Activated naive CD4-positive, alpha-beta T cell treated with anti-CD3 and anti-CD28 coated beads for 36 hours (primary cell): ENCODE measurements around the gene FOXI3. TPM values are rescaled to one million over a fixed set of nuclear protein-coding genes. Genes with fewer than 3 reads are reported as not detected.

Experiments
- CTCF ChIA-PET: fragments of 350-600 bp; sonication (Branson Sonifier 250); formaldehyde crosslinking; loops from one replicate; lab custom pipeline; 2021; ENCODE audit warnings: antibody characterized with exemption; lab: Charles Lee
- DNase-seq: peaks from one replicate; pipeline ENCODE4 v3.0.0-alpha.2; 2020
- H3K27ac Mint-ChIP-seq: one replicate; pipeline ENCODE4 v1.8.0; 2021; ENCODE audit warnings: mild to moderate bottlenecking, mixed read lengths
- H3K27me3 Mint-ChIP-seq: one replicate; pipeline ENCODE4 v1.8.0; 2021; ENCODE audit warnings: low read depth, mixed read lengths
- H3K36me3 Mint-ChIP-seq: one replicate; pipeline ENCODE4 v1.8.0; 2021; ENCODE audit warnings: low read depth, mixed read lengths
- H3K4me1 Mint-ChIP-seq: one replicate; pipeline ENCODE4 v1.8.0; 2021; ENCODE audit warnings: low read depth, mixed read lengths
- H3K4me3 Mint-ChIP-seq: one replicate; pipeline ENCODE4 v1.8.0; 2021; ENCODE audit warnings: mild to moderate bottlenecking, moderate library complexity, mixed read lengths
- H3K9me3 Mint-ChIP-seq: one replicate; pipeline ENCODE4 v1.8.0; 2021; ENCODE audit warnings: mixed read lengths
- intact Hi-C: fragments of 100-400 bp; cut with micrococcal nuclease; formaldehyde crosslinking; loops from one replicate; pipeline ENCODE4 v1.15.1; 2023
- total RNA-seq, 2 experiments: library from RNA; stranded (reverse); gene quantifications; one replicate each; pipeline ENCODE4 v1.2.3, GENCODE V29; 2021

Gene FOXI3
- total RNA-seq: not detected

- H3K27ac Mint-ChIP-seq: no peak within 1 kb of the TSS
- H3K4me1 Mint-ChIP-seq: peaks cover 5% of the 10 kb centered on the region
- H3K36me3 Mint-ChIP-seq: no peaks in the 10 kb centered on the region
- CTCF ChIA-PET: no interaction called here
- peak within 1 kb of the TSS; percentile 70 for H3K4me3 Mint-ChIP-seq
- DNase-seq: no peak
- intact Hi-C loops: loop anchor here (2.0 kb wide), 1 partner anchor 396 kb away; no protein-coding TSS in a partner anchor
- peaks cover 58% of the 10 kb centered on the region for H3K27me3 Mint-ChIP-seq
- no peaks in the 10 kb centered on the region for H3K9me3 Mint-ChIP-seq
These were observed at the start of gene FOXI3 for GRCh38 chr2:88452565-88452905. TSS of gene FOXI3 (minus strand) at chr2:88452693. CDS start at chr2:88452535, 158 bp downstream.

- Mint-ChIP-seq H3K36me3 (no peaks in the 10 kb centered on the region), H3K27ac (peak overlapping the region; percentile 12), H3K27me3 (peaks cover 10% of the 10 kb centered on the region), H3K4me1 (no peaks in the 10 kb centered on the region), H3K4me3 (no peak overlapping the region), H3K9me3 (peaks cover 8% of the 10 kb centered on the region)
- CTCF ChIA-PET: no interaction called here
- intact Hi-C loops: no loop called here
- no peak for DNase-seq
These were observed 48.2 kb upstream of the FOXI3 start for GRCh38 chr2:88500691-88501090.

- H3K9me3 Mint-ChIP-seq: peaks cover 8% of the 10 kb centered on the region
- H3K4me1 Mint-ChIP-seq: no peaks in the 10 kb centered on the region
- no peak overlapping the region for H3K27ac Mint-ChIP-seq
- H3K36me3 Mint-ChIP-seq: no peaks in the 10 kb centered on the region
- CTCF ChIA-PET: interaction anchor here (0.6 kb wide), 1 partner anchor 9 kb away, joined by 3 read pairs; no protein-coding TSS in a partner anchor
- peaks cover 13% of the 10 kb centered on the region for H3K27me3 Mint-ChIP-seq
- no peak overlapping the region for H3K4me3 Mint-ChIP-seq
- intact Hi-C loops: no loop called here
- no peak for DNase-seq
These were observed 46.7 kb upstream of the FOXI3 start for GRCh38 chr2:88499204-88499603.

GRCh38 chr2:88493481-88493880 is 41.0 kb upstream of the FOXI3 start:
- H3K27ac Mint-ChIP-seq: no peak overlapping the region
- intact Hi-C loops: no loop called here
- H3K4me3 Mint-ChIP-seq: no peak overlapping the region
- no peak for DNase-seq
- H3K27me3 Mint-ChIP-seq: peaks cover 4% of the 10 kb centered on the region
- CTCF ChIA-PET: no interaction called here
- H3K9me3 Mint-ChIP-seq: no peaks in the 10 kb centered on the region
- H3K36me3 Mint-ChIP-seq: no peaks in the 10 kb centered on the region
- H3K4me1 Mint-ChIP-seq: no peaks in the 10 kb centered on the region

- H3K36me3 Mint-ChIP-seq: no peaks in the 10 kb centered on the region
- no peak overlapping the region for H3K4me3 Mint-ChIP-seq
- H3K9me3 Mint-ChIP-seq: no peaks in the 10 kb centered on the region
- CTCF ChIA-PET: no interaction called here
- H3K4me1 Mint-ChIP-seq: no peaks in the 10 kb centered on the region
- DNase-seq: no peak
- H3K27ac Mint-ChIP-seq: no peak overlapping the region
- peaks cover 6% of the 10 kb centered on the region for H3K27me3 Mint-ChIP-seq
- intact Hi-C loops: no loop called here
These were observed 39.5 kb upstream of the FOXI3 start for GRCh38 chr2:88492002-88492401.

- CTCF ChIA-PET: no interaction called here
- intact Hi-C loops: no loop called here
- no peak overlapping the region for H3K4me3 Mint-ChIP-seq
- H3K9me3 Mint-ChIP-seq: no peaks in the 10 kb centered on the region
- no peak overlapping the region for H3K27ac Mint-ChIP-seq
- H3K4me1 Mint-ChIP-seq: no peaks in the 10 kb centered on the region
- no peaks in the 10 kb centered on the region for H3K36me3 Mint-ChIP-seq
- no peak for DNase-seq
- H3K27me3 Mint-ChIP-seq: peaks cover 3% of the 10 kb centered on the region
These were observed 36.7 kb upstream of the FOXI3 start for GRCh38 chr2:88489181-88489580.

GRCh38 chr2:88483200-88483599 is 30.7 kb upstream of the FOXI3 start:
- CTCF ChIA-PET: no interaction called here
- Mint-ChIP-seq H3K36me3 (no peaks in the 10 kb centered on the region), H3K27me3 (peaks cover 14% of the 10 kb centered on the region), H3K27ac (no peak overlapping the region), H3K4me1 (no peaks in the 10 kb centered on the region), H3K4me3 (no peak overlapping the region), H3K9me3 (no peaks in the 10 kb centered on the region)
- DNase-seq: no peak
- intact Hi-C loops: no loop called here

GRCh38 chr2:88481691-88482336 is 29.3 kb upstream of the FOXI3 start:
- intact Hi-C loops: no loop called here
- CTCF ChIA-PET: no interaction called here
- DNase-seq: no peak
- Mint-ChIP-seq H3K27me3 (peaks cover 15% of the 10 kb centered on the region), H3K9me3 (no peaks in the 10 kb centered on the region), H3K36me3 (no peaks in the 10 kb centered on the region), H3K4me1 (no peaks in the 10 kb centered on the region), H3K4me3 (no peak overlapping the region), H3K27ac (no peak overlapping the region)

- intact Hi-C loops: no loop called here
- DNase-seq: no peak
- CTCF ChIA-PET: no interaction called here
- Mint-ChIP-seq H3K36me3 (no peaks in the 10 kb centered on the region), H3K4me1 (no peaks in the 10 kb centered on the region), H3K27ac (no peak overlapping the region), H3K27me3 (peaks cover 7% of the 10 kb centered on the region), H3K9me3 (no peaks in the 10 kb centered on the region), H3K4me3 (no peak overlapping the region)
These were observed 20.3 kb upstream of the FOXI3 start for GRCh38 chr2:88472811-88473210.

GRCh38 chr2:88471083-88471942 is 18.8 kb upstream of the FOXI3 start:
- CTCF ChIA-PET: interaction anchor here (0.5 kb wide), 1 partner anchor 14 kb away, joined by 5 read pairs; no protein-coding TSS in a partner anchor
- H3K27me3 Mint-ChIP-seq: peaks cover 7% of the 10 kb centered on the region

GRCh38 chr2:88469202-88470114 is 17.0 kb upstream of the FOXI3 start:
- Mint-ChIP-seq H3K27me3 (peaks cover 8% of the 10 kb centered on the region), H3K4me3 (no peak overlapping the region), H3K9me3 (no peaks in the 10 kb centered on the region), H3K27ac (no peak overlapping the region), H3K4me1 (no peaks in the 10 kb centered on the region), H3K36me3 (no peaks in the 10 kb centered on the region)
- intact Hi-C loops: no loop called here
- CTCF ChIA-PET: no interaction called here
- no peak for DNase-seq

More at GRCh38 chr2:88471083-88471942, 18.8 kb upstream of the FOXI3 start:
- Mint-ChIP-seq H3K4me1 (no peaks in the 10 kb centered on the region), H3K9me3 (no peaks in the 10 kb centered on the region), H3K27ac (no peak overlapping the region), H3K4me3 (no peak overlapping the region), H3K36me3 (no peaks in the 10 kb centered on the region)
- DNase-seq: no peak
- intact Hi-C loops: no loop called here

- no peak for DNase-seq
- CTCF ChIA-PET: no interaction called here
- intact Hi-C loops: no loop called here
- H3K4me1 Mint-ChIP-seq: no peaks in the 10 kb centered on the region
- no peak overlapping the region for H3K4me3 Mint-ChIP-seq
- H3K27ac Mint-ChIP-seq: no peak overlapping the region
- H3K9me3 Mint-ChIP-seq: no peaks in the 10 kb centered on the region
- H3K36me3 Mint-ChIP-seq: no peaks in the 10 kb centered on the region
- peaks cover 13% of the 10 kb centered on the region for H3K27me3 Mint-ChIP-seq
These were observed 11.7 kb upstream of the FOXI3 start for GRCh38 chr2:88464153-88464552.
